Endothelial cell of umbilical vein (primary cell): ENCODE measurements around the gene SERPINB6. TPM values are rescaled to one million over a fixed set of nuclear protein-coding genes. Genes with fewer than 3 reads are reported as not detected.

Experiments used
- BruUV-seq: library from RNA; stranded (reverse); fragments of 400-500 nt; replicated peaks from 2 replicates; lab custom pipeline; 2021; lab: Mats Ljungman, UMichigan
- CTCF ChIA-PET: fragments of 300-600, 350-600 bp; sonication (Branson Sonifier 250); formaldehyde crosslinking; loops from one replicate; lab custom pipeline; 2021; ENCODE audit warnings: antibody characterized with exemption, inconsistent platforms; lab: Charles Lee
- POLR2A ChIA-PET: fragments of 300-600, 350-600 bp; sonication (Branson Sonifier 250); formaldehyde crosslinking; loops from one replicate; lab custom pipeline; 2021; ENCODE audit warnings: antibody characterized with exemption, inconsistent platforms; lab: Charles Lee
- DNase-seq: peaks from one replicate; pipeline ENCODE4 v3.0.0-alpha.2; 2011; ENCODE audit warnings: low read depth, low spot score
- FAIRE-seq: peaks from 2 replicates; lab custom pipeline; 2011; peaks lifted over from hg19 to GRCh38; lab: Jason Lieb, UNC
- H2AFZ ChIP-seq: 2 replicates; pipeline ENCODE4 v1.6.0; 2012; ENCODE audit warnings: low read depth, low read length, control low read depth, inconsistent platforms
- H3K27ac ChIP-seq: 2 replicates; pipeline ENCODE4 v1.5.1; 2011; ENCODE audit warnings: low read depth, mild to moderate bottlenecking, control low read depth, low read length, moderate library complexity; ENCODE audit not compliant: insufficient read depth
- H3K27me3 ChIP-seq, 2 experiments: 2 replicates each; pipeline versions ENCODE4 v1.6.0 to v1.6.1; 2011; ENCODE audit warnings: low read length in 2 of 2, mixed read lengths in 1 of 2; ENCODE audit not compliant: control insufficient read depth in 2 of 2, insufficient read depth in 2 of 2
- H3K36me3 ChIP-seq, 2 experiments: 2 replicates in 1 of 2; 3 replicates in 1 of 2; pipeline ENCODE4 v1.5.1; 2011; ENCODE audit warnings: low read length in 2 of 2, mild to moderate bottlenecking in 1 of 2, moderate library complexity in 1 of 2; ENCODE audit not compliant: control insufficient read depth in 2 of 2, insufficient read depth in 2 of 2; ENCODE audit errors: extremely low read depth in 1 of 2
- H3K4me1 ChIP-seq: 3 replicates; pipeline ENCODE4 v1.5.1; 2011; ENCODE audit warnings: mild to moderate bottlenecking, low read length; ENCODE audit not compliant: control insufficient read depth, insufficient read depth; ENCODE audit errors: extremely low read depth
- H3K4me2 ChIP-seq: 2 replicates; pipeline ENCODE4 v1.6.1; 2011; ENCODE audit warnings: low read length, control low read depth, mixed read lengths; ENCODE audit not compliant: insufficient read depth
- H3K4me3 ChIP-seq, 3 experiments: fragments of 200-600 bp in 1 of 3; sonication (generic), shearing (Covaris generic) in 1 of 3; replicated peaks in 1 of 3; 2 replicates each; pipeline ENCODE4 v1.5.1; 2011 to 2016; ENCODE audit warnings: control low read depth in 3 of 3, low read length in 3 of 3, mild to moderate bottlenecking in 2 of 3, inconsistent platforms in 1 of 3, low read depth in 1 of 3, moderate library complexity in 1 of 3; ENCODE audit not compliant: insufficient read depth in 1 of 3
- H3K79me2 ChIP-seq: 2 replicates; pipeline ENCODE4 v1.6.0; 2012; ENCODE audit warnings: low read length, inconsistent platforms; ENCODE audit not compliant: control insufficient read depth, insufficient read depth
- H3K9ac ChIP-seq: replicated peaks from 2 replicates; pipeline ENCODE3; 2011; ENCODE audit warnings: low read length, control low read depth; ENCODE audit not compliant: insufficient read depth; ENCODE audit errors: extremely low read depth
- H3K9me1 ChIP-seq: replicated peaks from 3 replicates; pipeline ENCODE4 v1.6.0; 2011; ENCODE audit warnings: mild to moderate bottlenecking, low read length; ENCODE audit not compliant: control insufficient read depth, insufficient read depth; ENCODE audit errors: extremely low read depth
- H3K9me3 ChIP-seq: replicated peaks from 2 replicates; pipeline ENCODE4 v1.5.1; 2012; ENCODE audit warnings: low read length, inconsistent platforms; ENCODE audit not compliant: control insufficient read depth, insufficient read depth
- H4K20me1 ChIP-seq: replicated peaks from 2 replicates; pipeline ENCODE3; 2011; ENCODE audit warnings: mild to moderate bottlenecking, low read length; ENCODE audit not compliant: control insufficient read depth, insufficient read depth; ENCODE audit errors: extremely low read depth
- CTCF ChIP-seq, 2 donors: IDR thresholded peaks; 1 replicate in 1 of 2; 2 replicates in 1 of 2; pipeline ENCODE4 v1.5.1; 2011; ENCODE audit warnings: low read length in 2 of 2, mild to moderate bottlenecking in 2 of 2, moderate library complexity in 2 of 2, control low read depth in 1 of 2, inconsistent platforms in 1 of 2, low read depth in 1 of 2; ENCODE audit not compliant: insufficient read depth in 1 of 2; ENCODE audit errors: extremely low read depth in 1 of 2
- EZH2 ChIP-seq: IDR thresholded peaks from 2 replicates; pipeline ENCODE4 v1.6.1; 2012; ENCODE audit warnings: borderline replicate concordance, low read depth, mild to moderate bottlenecking, moderate library complexity, low read length, inconsistent platforms; ENCODE audit not compliant: severe bottlenecking
- FOS ChIP-seq: IDR thresholded peaks from 2 replicates; pipeline ENCODE4 v1.6.1; 2011; ENCODE audit warnings: mild to moderate bottlenecking, low read length, moderate library complexity, borderline replicate concordance; ENCODE audit not compliant: insufficient read depth
- GATA2 ChIP-seq: IDR thresholded peaks from 2 replicates; pipeline ENCODE4 v1.7.0; 2011; ENCODE audit warnings: low read depth, mild to moderate bottlenecking, moderate library complexity, mixed read lengths, low read length; ENCODE audit not compliant: insufficient read length, insufficient read depth
- JUN ChIP-seq: IDR thresholded peaks from 2 replicates; pipeline ENCODE4 v1.6.1; 2011; ENCODE audit warnings: borderline replicate concordance, low read depth; ENCODE audit not compliant: insufficient read length, insufficient read depth
- MYC ChIP-seq: IDR thresholded peaks from one replicate; pipeline ENCODE4 v1.6.1; 2011; ENCODE audit warnings: mild to moderate bottlenecking, low read depth, low read length
- POLR2A ChIP-seq: IDR thresholded peaks from 2 replicates; pipeline ENCODE4 v1.6.1; 2012; ENCODE audit warnings: low read depth, mild to moderate bottlenecking, control low read depth, low read length
- POLR2AphosphoS5 ChIP-seq: IDR thresholded peaks from 2 replicates; pipeline ENCODE4 v1.6.1; 2012; ENCODE audit warnings: low read depth, mild to moderate bottlenecking, control low read depth, low read length, moderate library complexity; ENCODE audit not compliant: insufficient read depth
- dilution Hi-C: fragments of 300-500 bp; cut with MboI; formaldehyde crosslinking; loops from one replicate; pipeline ENCODE4 v1.15.0; 2019; ENCODE audit warnings: low sequenced_read_pairs; ENCODE audit not compliant: extremely low pct_ligation_motif_present
- intact Hi-C: fragments of 100-400 bp; cut with micrococcal nuclease; formaldehyde crosslinking; loops from one replicate; pipeline ENCODE4 v1.10.0; 2022
- polyA plus RNA-seq, 4 experiments: library from polyadenylated mRNA; depleted of rRNA in 3 of 4; stranded (reverse) in 3 of 4; unstranded in 1 of 4; fragments of >200 nt; gene quantifications; 2 replicates each; pipeline versions ENCODE4 v1.2.1 to v1.2.3, GENCODE V29; 2011 to 2012; ENCODE audit warnings: missing spikeins in 1 of 4
- total RNA-seq: library from RNA; stranded (reverse); gene quantifications from 2 replicates; pipeline ENCODE4 v1.2.3, GENCODE V29; 2021
- TF ChIP-seq, protein P1 (sequence below): IDR thresholded peaks from 2 replicates; pipeline ENCODE4 v1.6.1; 2011; ENCODE audit not compliant: insufficient read depth, insufficient read length

SERPINB6 gene
- total and polyA plus RNA-seq, 2 donors (not counting 3 experiments of a cell fraction or from before 2014, with no cell fraction given): 145 to 151 TPM

- no peak for TF ChIP-seq MYC
- TF ChIP-seq GATA2: no peak
- TF ChIP-seq, protein P1, sequence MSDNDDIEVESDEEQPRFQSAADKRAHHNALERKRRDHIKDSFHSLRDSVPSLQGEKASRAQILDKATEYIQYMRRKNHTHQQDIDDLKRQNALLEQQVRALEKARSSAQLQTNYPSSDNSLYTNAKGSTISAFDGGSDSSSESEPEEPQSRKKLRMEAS: no peak
- TF ChIP-seq FOS: no peak
- TF ChIP-seq POLR2A: no peak
- no peak for TF ChIP-seq CTCF (IDR thresholded peaks at IDR 0.05; ENCODE audit: extremely low read depth in 1 of 2, insufficient read depth in 1 of 2, low read depth in 1 of 2, low read length in 2 of 2)
- no peak for TF ChIP-seq JUN
- TF ChIP-seq POLR2AphosphoS5: no peak
- TF ChIP-seq EZH2: no peak
- Histone ChIP-seq H2AFZ (no peak overlapping the region), H3K79me2 (no peaks in the 10 kb centered on the region), H3K27ac (no peak overlapping the region), H3K9ac (no peak overlapping the region), H3K4me1 (peaks cover 7% of the 10 kb centered on the region), H3K4me3 (no peak overlapping the region), H3K36me3 (peaks cover 8 to 27% of the 10 kb centered on the region in 2 experiments), H4K20me1 (no peaks in the 10 kb centered on the region), H3K4me2 (no peak overlapping the region), H3K27me3 (no peaks in the 10 kb centered on the region), H3K9me3 (no peaks in the 10 kb centered on the region), H3K9me1 (no peaks in the 10 kb centered on the region)
- BruUV-seq: no TSS peak
- DNase-seq: no peak
- dilution Hi-C loops: no loop called here
- intact Hi-C loops: no loop called here
- FAIRE-seq: no peak
- CTCF ChIA-PET: interaction anchor here (1.8 to 10.3 kb wide), 2 partner anchors 39 to 158 kb away, joined by 5 to 331 read pairs; no protein-coding TSS in a partner anchor
- POLR2A ChIA-PET: no interaction called here
Measured at GRCh38 chr6:2949121-2949520, 22.2 kb downstream of the SERPINB6 start.
